HEK293 (cell line): ENCODE data around the gene PJVK.

Experiments used
- CTCF ChIA-PET: fragments of 350-600 bp; formaldehyde crosslinking; extraction: SDS; loops from one replicate; lab custom pipeline; 2021; ENCODE audit warnings: antibody characterized with exemption; lab: Yijun Ruan, JAX
- POLR2A ChIA-PET: fragments of 300-600 bp; formaldehyde crosslinking; extraction: SDS; loops from one replicate; lab custom pipeline; 2020; ENCODE audit warnings: antibody characterized with exemption, inconsistent platforms; lab: Yijun Ruan, JAX
- H3K27ac ChIP-seq: fragments of 200-500 bp; sonication (Bioruptor generic); 2 replicates; pipeline ENCODE4 v1.5.1; 2014; ENCODE audit warnings: low read depth, low read length, control low read depth, inconsistent platforms; ENCODE audit errors: extremely low read depth
- H3K36me3 ChIP-seq, 2 experiments: fragments of 200-500 bp in 1 of 2; sonication (Bioruptor generic) in 1 of 2; 1 replicate in 1 of 2; 2 replicates in 1 of 2; pipeline ENCODE4 v1.5.1; 2014 to 2017; ENCODE audit warnings: inconsistent platforms in 2 of 2, low read length in 2 of 2; ENCODE audit not compliant: control insufficient read depth in 2 of 2, insufficient read depth in 1 of 2
- H3K4me1 ChIP-seq: fragments of 200-500 bp; sonication (Bioruptor generic); 2 replicates; pipeline ENCODE4 v1.5.1; 2014; ENCODE audit warnings: mild to moderate bottlenecking, low read length, inconsistent platforms; ENCODE audit not compliant: control insufficient read depth, insufficient read depth
- H3K4me3 ChIP-seq: 2 replicates; pipeline ENCODE4 v1.5.1; 2011; ENCODE audit warnings: low read depth, mild to moderate bottlenecking, control low read depth, low read length, moderate library complexity
- H3K9me3 ChIP-seq: fragments of 200-500 bp; sonication (Bioruptor generic); 2 replicates; pipeline ENCODE4 v1.5.1; 2014; ENCODE audit warnings: low read depth, low read length, inconsistent platforms; ENCODE audit not compliant: control insufficient read depth, insufficient read depth
- IKZF3 ChIP-seq: fragments of 450-650 bp; IDR thresholded peaks from 2 replicates; pipeline ENCODE4 v1.5.0; 2018; ENCODE audit warnings: missing biosample characterization, mild to moderate bottlenecking, missing genetic modification characterization, moderate library complexity
- KLF16 ChIP-seq: fragments of 450-650 bp; formaldehyde crosslinking; IDR thresholded peaks from 2 replicates; pipeline ENCODE4 v1.5.1; 2017; ENCODE audit warnings: missing biosample characterization, missing genetic modification characterization
- KLF8 ChIP-seq: fragments of 450-650 bp; formaldehyde crosslinking; IDR thresholded peaks from 2 replicates; pipeline ENCODE4 v1.5.1; 2016; ENCODE audit warnings: missing biosample characterization, missing genetic modification characterization
- KLF9 ChIP-seq: fragments of 450-650 bp; formaldehyde crosslinking; IDR thresholded peaks from 2 replicates; pipeline ENCODE4 v1.5.1; 2016; ENCODE audit warnings: missing biosample characterization, missing genetic modification characterization, low read depth
- SALL2 ChIP-seq: fragments of 450-650 bp; formaldehyde crosslinking; IDR thresholded peaks from 2 replicates; pipeline ENCODE4 v1.5.0; 2017; ENCODE audit warnings: missing biosample characterization, mild to moderate bottlenecking, missing genetic modification characterization, borderline replicate concordance
- ZFP37 ChIP-seq: fragments of 450-650 bp; formaldehyde crosslinking; IDR thresholded peaks from 2 replicates; pipeline ENCODE4 v1.5.1; 2016; ENCODE audit warnings: missing biosample characterization, missing genetic modification characterization
- ZFP69B ChIP-seq: fragments of 450-650 bp; formaldehyde crosslinking; IDR thresholded peaks from 2 replicates; pipeline ENCODE4 v1.5.1; 2016; ENCODE audit warnings: missing biosample characterization, missing genetic modification characterization
- ZNF146 ChIP-seq: fragments of 450-650 bp; formaldehyde crosslinking; IDR thresholded peaks from 2 replicates; pipeline ENCODE4 v1.5.1; 2016; ENCODE audit warnings: missing biosample characterization, missing genetic modification characterization
- ZNF169 ChIP-seq: fragments of 450-650 bp; formaldehyde crosslinking; IDR thresholded peaks from 2 replicates; pipeline ENCODE4 v1.5.1; 2016; ENCODE audit warnings: missing biosample characterization, missing genetic modification characterization
- ZNF280D ChIP-seq: fragments of 450-650 bp; formaldehyde crosslinking; IDR thresholded peaks from 2 replicates; pipeline ENCODE4 v1.5.1; 2016; ENCODE audit warnings: missing biosample characterization, missing genetic modification characterization
- ZNF366 ChIP-seq: fragments of 450-650 bp; formaldehyde crosslinking; conservative IDR thresholded peaks from 2 replicates; pipeline ENCODE4 v1.5.1; 2016; ENCODE audit warnings: missing biosample characterization, missing genetic modification characterization
- ZNF513 ChIP-seq: fragments of 450-650 bp; IDR thresholded peaks from 2 replicates; pipeline ENCODE4 v1.5.1; 2018; ENCODE audit warnings: missing biosample characterization, missing genetic modification characterization
- ZNF514 ChIP-seq: fragments of 450-650 bp; formaldehyde crosslinking; IDR thresholded peaks from 2 replicates; pipeline ENCODE4 v1.5.1; 2016; ENCODE audit warnings: missing biosample characterization, missing genetic modification characterization
- ZNF548 ChIP-seq: fragments of 450-650 bp; formaldehyde crosslinking; IDR thresholded peaks from 2 replicates; pipeline ENCODE4 v1.5.1; 2016; ENCODE audit warnings: missing biosample characterization, missing genetic modification characterization
- ZNF580 ChIP-seq: fragments of 450-650 bp; formaldehyde crosslinking; IDR thresholded peaks from 2 replicates; pipeline ENCODE4 v1.5.1; 2016; ENCODE audit warnings: missing biosample characterization, missing genetic modification characterization
- ZNF596 ChIP-seq: fragments of 450-650 bp; IDR thresholded peaks from 2 replicates; pipeline ENCODE4 v1.5.0; 2018; ENCODE audit warnings: missing biosample characterization, mild to moderate bottlenecking, missing genetic modification characterization, moderate library complexity
- ZNF645 ChIP-seq: fragments of 450-650 bp; formaldehyde crosslinking; IDR thresholded peaks from 2 replicates; pipeline ENCODE4; 2016; ENCODE audit warnings: missing biosample characterization, missing genetic modification characterization
- ZNF791 ChIP-seq: fragments of 450-650 bp; formaldehyde crosslinking; IDR thresholded peaks from 2 replicates; pipeline ENCODE4 v1.5.1; 2016; ENCODE audit warnings: missing biosample characterization, missing genetic modification characterization
- ZSCAN23 ChIP-seq: fragments of 450-650 bp; formaldehyde crosslinking; IDR thresholded peaks from 2 replicates; pipeline ENCODE4 v1.5.1; 2016; ENCODE audit warnings: missing biosample characterization, missing genetic modification characterization

Gene PJVK

GRCh38 chr2:178476477-178476876 is 25.3 kb downstream of the PJVK start:
- H3K36me3 ChIP-seq, result no peaks in the 10 kb centered on the region
- no peaks in the 10 kb centered on the region for H3K9me3 ChIP-seq
- H3K4me3 ChIP-seq, result no peak overlapping the region
- ChIA-PET CTCF (no interaction called here), POLR2A (interaction anchor here (1.2 kb wide), 1 partner anchor 26 kb away, joined by 7 read pairs; the partner anchor contains the start of genes PJVK and PRKRA)
- no peak overlapping the region for H3K27ac ChIP-seq
- peaks cover 5% of the 10 kb centered on the region; the same call in 1 of the 2 replicates for H3K4me1 ChIP-seq
- TF ChIP-seq SALL2 (tag by site-specific recombination), result no peak
- TF ChIP-seq ZNF580 (tag by site-specific recombination), result 0 out of 2 replicates have a peak, but pooled peaks have one; percentile 17
- no peak for TF ChIP-seq ZNF645 (tag by site-specific recombination)
- peak; percentile 94 for TF ChIP-seq ZNF146 (tag by site-specific recombination)
- no peak for TF ChIP-seq ZNF596
- TF ChIP-seq, all 188 proteins: peak for 2

- no peaks in the 10 kb centered on the region for H3K36me3 ChIP-seq
- no peak overlapping the region; the same call in 1 of the 2 replicates for H3K27ac ChIP-seq
- ChIA-PET POLR2A (no interaction called here), CTCF (no interaction called here)
- TF ChIP-seq ZFP69B (tag by site-specific recombination), result 0 out of 2 replicates have a peak, but pooled peaks have one; percentile 30
- no peak for TF ChIP-seq ZNF169 (tag by site-specific recombination)
- H3K9me3 ChIP-seq, result no peaks in the 10 kb centered on the region
- H3K4me1 ChIP-seq, result peaks cover 5% of the 10 kb centered on the region; the same call in 1 of the 2 replicates
- H3K4me3 ChIP-seq, result peak overlapping the region; percentile 65
Observed at GRCh38 chr2:178477443-178478129, 26.4 kb downstream of the PJVK start.

- peak overlapping the region; percentile 65 for H3K4me3 ChIP-seq
- TF ChIP-seq KLF8 (tag by site-specific recombination) (no peak), ZSCAN23 (tag by site-specific recombination) (no peak), ZNF791 (tag by site-specific recombination) (no peak), ZNF548 (tag by site-specific recombination) (no peak), ZNF514 (tag by site-specific recombination) (no peak)
- H3K27ac ChIP-seq, result peak overlapping the region; percentile 74; the same call in 1 of the 2 replicates
- H3K36me3 ChIP-seq, result no peaks in the 10 kb centered on the region
- CTCF ChIA-PET, result no interaction called here
- no peaks in the 10 kb centered on the region for H3K9me3 ChIP-seq
- H3K4me1 ChIP-seq, result peaks cover 5% of the 10 kb centered on the region; the same call in 1 of the 2 replicates
- POLR2A ChIA-PET, result no interaction called here
Observed at GRCh38 chr2:178478130-178478438, 26.9 kb downstream of the PJVK start.

- Histone ChIP-seq H3K9me3 (no peaks in the 10 kb centered on the region), H3K27ac (peak within 1 kb of the TSS; percentile 74), H3K36me3 (no peaks in the 10 kb centered on the region), H3K4me1 (no peaks in the 10 kb centered on the region), H3K4me3 (peak within 1 kb of the TSS; percentile 65)
- CTCF ChIA-PET, result interaction anchor here (1.1 kb wide), 1 partner anchor 11 kb away, joined by 3 read pairs; no protein-coding TSS in a partner anchor
- POLR2A ChIA-PET, result no interaction called here
- TF ChIP-seq ZNF513 (tag by site-specific recombination), result no peak
- TF ChIP-seq KLF9 (tag by site-specific recombination), result peak; percentile 54; the same call in 1 of the 2 replicates
- TF ChIP-seq IKZF3 (tag by site-specific recombination), result peak; percentile 59; the same call in 1 of the 2 replicates
- no peak for TF ChIP-seq ZNF580 (tag by site-specific recombination)
- 0 out of 2 replicates have a peak, but pooled peaks have one; percentile 24 for TF ChIP-seq KLF16 (tag by site-specific recombination)
- TF ChIP-seq ZNF366 (tag by site-specific recombination), result no peak
- peak; percentile 50; the same call in 1 of the 2 replicates for TF ChIP-seq ZFP37 (tag by site-specific recombination)
- no peak for TF ChIP-seq ZNF280D (tag by site-specific recombination)
Observed at GRCh38 chr2:178478439-178479274, 27.5 kb downstream of the PJVK start, which contains the start of gene FKBP7. Gene FKBP7, minus strand, starts transcription at chr2:178478600. Its CDS starts 101 bp downstream, at chr2:178478499.
